ENCODE results near the gene REV3L. TPM values are rescaled to one million over a fixed set of nuclear protein-coding genes. Genes with fewer than 3 reads are reported as not detected.

The REV3L gene
- polyA plus RNA-seq, 4 donors: 4.2 to 16.8 (median 8.4) TPM

GRCh38 chr6:111423055-111423633 is 59.9 kb downstream of the REV3L start:
- DNase-seq (no peak), FAIRE-seq (no peak)
- H3K27me3 ChIP-seq (ENCODE audit: control insufficient read depth in 3 of 3, insufficient read depth in 3 of 3, low read length in 3 of 3): no peaks in the 10 kb centered on the region
- H3K4me3 ChIP-seq (ENCODE audit: low read depth in 1 of 3, low read length in 3 of 3): no peak overlapping the region
- H3K36me3 ChIP-seq (ENCODE audit: control insufficient read depth in 3 of 3, insufficient read depth in 2 of 3, low read depth in 1 of 3, low read length in 3 of 3): peaks cover 0 to 3% (median 0%) of the 10 kb centered on the region in 3 donors
- no peak overlapping the region for H3K27ac ChIP-seq (ENCODE audit: low read depth in 1 of 3, low read length in 2 of 3)
- H3K4me1 ChIP-seq (ENCODE audit: control insufficient read depth in 3 of 3, insufficient read depth in 2 of 3, low read depth in 1 of 3, low read length in 2 of 3): peaks cover 0 to 8% (median 2%) of the 10 kb centered on the region in 3 donors
- peaks cover 0 to 16% of the 10 kb centered on the region in 2 donors for H3K9me3 ChIP-seq (ENCODE audit: control insufficient read depth in 2 of 2, insufficient read depth in 1 of 2, low read depth in 1 of 2, low read length in 1 of 2)
- WGBS, 3 donors: 71 to 93% (median 89%) methylated on average over 2 of the region's 2 CpGs

GRCh38 chr6:111418971-111419693 is 63.9 kb downstream of the REV3L start:
- 86 to 90% (median 89%) methylated on average over 5 of the region's 5 CpGs for WGBS, 3 donors
- DNase-seq (no peak), FAIRE-seq (no peak)
- H3K27me3 ChIP-seq (ENCODE audit: control insufficient read depth in 3 of 3, insufficient read depth in 3 of 3, low read length in 3 of 3): no peaks in the 10 kb centered on the region
- H3K4me1 ChIP-seq (ENCODE audit: control insufficient read depth in 3 of 3, insufficient read depth in 2 of 3, low read depth in 1 of 3, low read length in 2 of 3): peaks cover 0 to 3% (median 0%) of the 10 kb centered on the region in 3 donors
- no peak overlapping the region for H3K27ac ChIP-seq (ENCODE audit: low read depth in 1 of 3, low read length in 2 of 3)
- peaks cover 0 to 2% (median 0%) of the 10 kb centered on the region in 3 donors for H3K36me3 ChIP-seq (ENCODE audit: control insufficient read depth in 3 of 3, insufficient read depth in 2 of 3, low read depth in 1 of 3, low read length in 3 of 3)
- H3K9me3 ChIP-seq (ENCODE audit: control insufficient read depth in 2 of 2, insufficient read depth in 1 of 2, low read depth in 1 of 2, low read length in 1 of 2): no peaks in the 10 kb centered on the region
- no peak overlapping the region for H3K4me3 ChIP-seq (ENCODE audit: low read depth in 1 of 3, low read length in 3 of 3)

DNA sequence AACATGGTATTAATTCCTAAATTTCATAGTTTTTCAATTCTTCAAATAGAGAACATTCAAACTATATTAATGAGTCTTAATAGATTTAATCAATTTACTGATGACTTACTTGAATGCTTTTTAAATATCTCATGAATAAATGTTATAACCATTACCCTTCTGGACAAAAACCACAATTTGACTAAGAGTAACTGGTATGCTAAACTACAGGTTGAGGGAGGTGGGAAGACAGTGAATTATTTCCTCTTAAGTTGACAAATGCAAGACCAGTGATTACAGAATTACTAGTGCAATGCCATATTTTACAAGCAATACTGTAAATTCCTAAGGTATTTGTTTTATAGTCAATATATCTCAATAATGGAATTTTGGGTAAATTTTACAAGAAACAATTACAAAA is 65.1 kb downstream of the REV3L start:
- Histone ChIP-seq H3K27ac (ENCODE audit: low read depth in 1 of 3, low read length in 2 of 3) (no peak overlapping the region), H3K9me3 (ENCODE audit: control insufficient read depth in 2 of 2, insufficient read depth in 1 of 2, low read depth in 1 of 2, low read length in 1 of 2) (no peaks in the 10 kb centered on the region), H3K4me1 (ENCODE audit: control insufficient read depth in 3 of 3, insufficient read depth in 2 of 3, low read depth in 1 of 3, low read length in 2 of 3) (peaks cover 0 to 3% (median 0%) of the 10 kb centered on the region in 3 donors), H3K4me3 (ENCODE audit: low read depth in 1 of 3, low read length in 3 of 3) (no peak overlapping the region), H3K27me3 (ENCODE audit: control insufficient read depth in 3 of 3, insufficient read depth in 3 of 3, low read length in 3 of 3) (no peaks in the 10 kb centered on the region), H3K36me3 (ENCODE audit: control insufficient read depth in 3 of 3, insufficient read depth in 2 of 3, low read depth in 1 of 3, low read length in 3 of 3) (peaks cover 0 to 2% (median 0%) of the 10 kb centered on the region in 3 donors)
- no peak for FAIRE-seq
- DNase-seq: no peak

- DNase-seq: no peak
- Histone ChIP-seq H3K27ac (ENCODE audit: low read depth in 1 of 3, low read length in 2 of 3) (peak overlapping the region in 1 of 3 donors; percentile 41), H3K4me1 (ENCODE audit: control insufficient read depth in 3 of 3, insufficient read depth in 2 of 3, low read depth in 1 of 3, low read length in 2 of 3) (peaks cover 0 to 3% (median 0%) of the 10 kb centered on the region in 3 donors), H3K36me3 (ENCODE audit: control insufficient read depth in 3 of 3, insufficient read depth in 2 of 3, low read depth in 1 of 3, low read length in 3 of 3) (peaks cover 0 to 2% (median 0%) of the 10 kb centered on the region in 3 donors), H3K9me3 (ENCODE audit: control insufficient read depth in 2 of 2, insufficient read depth in 1 of 2, low read depth in 1 of 2, low read length in 1 of 2) (no peaks in the 10 kb centered on the region), H3K4me3 (ENCODE audit: low read depth in 1 of 3, low read length in 3 of 3) (no peak overlapping the region), H3K27me3 (ENCODE audit: control insufficient read depth in 3 of 3, insufficient read depth in 3 of 3, low read length in 3 of 3) (no peaks in the 10 kb centered on the region)
- no peak for FAIRE-seq
- WGBS, 3 donors: 36 to 48% (median 48%) methylated on average over 2 of the region's 2 CpGs
Measured at GRCh38 chr6:111417181-111417585, 65.8 kb downstream of the REV3L start.

DNA sequence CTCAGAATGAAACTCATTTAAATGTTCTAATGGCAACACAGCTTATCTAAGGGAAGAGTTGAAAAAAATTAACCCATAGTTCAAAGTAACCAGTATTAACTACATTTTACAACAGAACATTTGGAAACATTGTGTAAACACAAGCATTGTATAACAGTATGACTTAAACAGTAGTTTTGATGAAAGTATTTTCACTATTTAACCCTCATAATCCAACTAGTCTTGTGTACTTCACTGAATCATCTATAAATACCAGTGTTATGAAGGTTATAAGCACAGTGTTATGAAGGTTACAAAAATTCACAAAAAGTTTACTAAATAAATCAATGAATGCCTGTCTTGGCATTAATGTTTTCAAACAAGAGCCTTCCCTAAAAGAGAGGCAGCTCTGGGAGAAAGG is 66.5 kb downstream of the REV3L start:
- H3K4me1 ChIP-seq (ENCODE audit: control insufficient read depth in 3 of 3, insufficient read depth in 2 of 3, low read depth in 1 of 3, low read length in 2 of 3): peaks cover 0 to 3% (median 0%) of the 10 kb centered on the region in 3 donors
- DNase-seq (peak in 1 of 2 donors; percentile 42), FAIRE-seq (no peak)
- H3K9me3 ChIP-seq (ENCODE audit: control insufficient read depth in 2 of 2, insufficient read depth in 1 of 2, low read depth in 1 of 2, low read length in 1 of 2): no peaks in the 10 kb centered on the region
- no peaks in the 10 kb centered on the region for H3K27me3 ChIP-seq (ENCODE audit: control insufficient read depth in 3 of 3, insufficient read depth in 3 of 3, low read length in 3 of 3)
- peak overlapping the region in 1 of 3 donors; percentile 13 for H3K27ac ChIP-seq (ENCODE audit: low read depth in 1 of 3, low read length in 2 of 3)
- peaks cover 0 to 2% (median 0%) of the 10 kb centered on the region in 3 donors for H3K36me3 ChIP-seq (ENCODE audit: control insufficient read depth in 3 of 3, insufficient read depth in 2 of 3, low read depth in 1 of 3, low read length in 3 of 3)
- H3K4me3 ChIP-seq (ENCODE audit: low read depth in 1 of 3, low read length in 3 of 3): no peak overlapping the region

DNA sequence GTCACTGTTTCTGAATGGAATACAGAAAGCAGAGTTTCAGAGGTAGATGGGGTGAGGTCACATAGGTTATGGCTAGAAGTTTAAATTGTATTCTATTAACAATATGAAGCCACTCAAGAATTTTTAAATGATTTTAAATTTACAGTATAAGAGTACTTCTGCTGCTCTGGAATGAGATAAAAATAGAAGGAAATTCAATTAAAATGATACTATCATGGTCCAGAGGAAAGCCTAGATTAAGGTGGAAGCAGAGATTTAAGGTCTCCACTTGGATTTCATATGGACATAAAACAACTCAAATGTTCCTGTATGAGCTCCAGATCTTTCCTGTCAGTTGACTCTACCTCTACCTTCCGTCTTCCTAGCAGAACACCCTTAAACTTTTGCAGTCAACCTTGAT is 68.6 kb downstream of the REV3L start:
- no peaks in the 10 kb centered on the region for H3K9me3 ChIP-seq (ENCODE audit: control insufficient read depth in 2 of 2, insufficient read depth in 1 of 2, low read depth in 1 of 2, low read length in 1 of 2)
- FAIRE-seq (no peak), DNase-seq (no peak)
- H3K27ac ChIP-seq (ENCODE audit: low read depth in 1 of 3, low read length in 2 of 3): no peak overlapping the region
- no peaks in the 10 kb centered on the region for H3K27me3 ChIP-seq (ENCODE audit: control insufficient read depth in 3 of 3, insufficient read depth in 3 of 3, low read length in 3 of 3)
- WGBS, 3 donors: 98 to 100% (median 100%) methylated on average over 1 of the region's 1 CpG
- H3K4me3 ChIP-seq (ENCODE audit: low read depth in 1 of 3, low read length in 3 of 3): no peak overlapping the region
- H3K4me1 ChIP-seq (ENCODE audit: control insufficient read depth in 3 of 3, insufficient read depth in 2 of 3, low read depth in 1 of 3, low read length in 2 of 3): peaks cover 0 to 3% (median 0%) of the 10 kb centered on the region in 3 donors
- H3K36me3 ChIP-seq (ENCODE audit: control insufficient read depth in 3 of 3, insufficient read depth in 2 of 3, low read depth in 1 of 3, low read length in 3 of 3): peaks cover 0 to 4% (median 2%) of the 10 kb centered on the region in 3 donors

DNA sequence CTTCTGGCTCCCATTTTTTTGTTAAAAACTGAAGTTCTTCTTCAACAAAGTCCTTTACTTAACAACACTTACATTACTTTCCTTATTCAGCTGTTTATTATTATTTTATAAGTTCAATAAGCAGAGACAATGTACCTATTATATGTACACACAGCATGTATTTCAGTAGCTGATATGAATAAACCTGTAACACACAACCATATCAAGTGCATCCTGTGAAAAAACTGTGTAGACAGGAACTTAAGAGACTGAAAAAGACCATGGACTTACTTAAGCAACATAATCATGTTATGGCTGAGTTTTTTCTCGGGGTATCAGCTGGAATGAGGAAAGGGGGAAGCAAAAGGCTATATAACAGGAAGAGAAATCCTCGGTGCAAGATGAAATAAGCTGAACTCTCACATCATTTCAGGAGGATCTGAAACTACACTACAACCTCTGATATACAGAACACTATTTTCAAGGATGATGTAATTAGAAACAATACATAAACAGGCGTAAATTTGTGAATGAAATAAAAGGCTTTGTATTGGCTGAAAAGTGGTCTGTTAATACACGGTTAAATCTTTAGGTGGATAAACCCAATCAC is 70.9 kb downstream of the REV3L start:
- no peaks in the 10 kb centered on the region for H3K9me3 ChIP-seq (ENCODE audit: control insufficient read depth in 2 of 2, insufficient read depth in 1 of 2, low read depth in 1 of 2, low read length in 1 of 2)
- no peak overlapping the region for H3K27ac ChIP-seq (ENCODE audit: low read depth in 1 of 3, low read length in 2 of 3)
- no peaks in the 10 kb centered on the region for H3K27me3 ChIP-seq (ENCODE audit: control insufficient read depth in 3 of 3, insufficient read depth in 3 of 3, low read length in 3 of 3)
- no peak for FAIRE-seq
- H3K4me1 ChIP-seq (ENCODE audit: control insufficient read depth in 3 of 3, insufficient read depth in 2 of 3, low read depth in 1 of 3, low read length in 2 of 3): no peaks in the 10 kb centered on the region
- peaks cover 0 to 14% (median 2%) of the 10 kb centered on the region in 3 donors for H3K36me3 ChIP-seq (ENCODE audit: control insufficient read depth in 3 of 3, insufficient read depth in 2 of 3, low read depth in 1 of 3, low read length in 3 of 3)
- 75 to 92% (median 85%) methylated on average over 4 of the region's 4 CpGs for WGBS, 3 donors
- no peak for DNase-seq
- H3K4me3 ChIP-seq (ENCODE audit: low read depth in 1 of 3, low read length in 3 of 3): no peak overlapping the region

DNA sequence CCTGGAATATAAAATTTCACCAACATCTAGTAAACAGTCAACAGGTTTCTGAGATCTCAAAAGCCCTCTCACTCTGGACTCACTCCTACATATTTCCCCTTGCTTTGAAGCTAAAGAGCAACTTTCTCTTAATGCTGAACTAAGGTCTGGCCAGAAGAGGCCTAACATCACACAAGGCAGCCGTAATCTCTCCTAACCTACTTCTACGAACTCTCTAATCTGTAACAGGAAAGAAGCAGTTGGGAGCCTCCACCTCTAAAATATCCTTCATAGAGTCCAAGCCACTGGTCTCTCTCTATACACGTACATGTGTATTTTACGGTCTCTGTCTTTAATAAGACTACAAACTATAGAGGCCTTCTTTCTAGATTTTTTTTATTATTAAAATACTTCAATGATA is 72.0 kb downstream of the REV3L start:
- Histone ChIP-seq H3K4me1 (ENCODE audit: control insufficient read depth in 3 of 3, insufficient read depth in 2 of 3, low read depth in 1 of 3, low read length in 2 of 3) (no peaks in the 10 kb centered on the region), H3K9me3 (ENCODE audit: control insufficient read depth in 2 of 2, insufficient read depth in 1 of 2, low read depth in 1 of 2, low read length in 1 of 2) (no peaks in the 10 kb centered on the region), H3K36me3 (ENCODE audit: control insufficient read depth in 3 of 3, insufficient read depth in 2 of 3, low read depth in 1 of 3, low read length in 3 of 3) (peaks cover 0 to 14% (median 2%) of the 10 kb centered on the region in 3 donors), H3K4me3 (ENCODE audit: low read depth in 1 of 3, low read length in 3 of 3) (no peak overlapping the region), H3K27me3 (ENCODE audit: control insufficient read depth in 3 of 3, insufficient read depth in 3 of 3, low read length in 3 of 3) (no peaks in the 10 kb centered on the region), H3K27ac (ENCODE audit: low read depth in 1 of 3, low read length in 2 of 3) (no peak overlapping the region)
- DNase-seq (no peak), FAIRE-seq (no peak)
- WGBS, 3 donors: 91 to 96% (median 95%) methylated on average over 4 of the region's 4 CpGs

Measured in small intestine (tissue), 7 donors.